Embryonic facial prominence (tissue), 1 donor: ENCODE measurements around the gene SLC25A45.
"Not testable (repeated sequence)": the region's sequence is repeated elsewhere in the genome, so short reads cannot be mapped to it uniquely, and the experiment has no call there.

Experiments used
- DNase-seq: peaks from one replicate; pipeline ENCODE4 v3.0.0-alpha.2; 2016; ENCODE audit errors: extremely low spot score

The SLC25A45 gene

DNA sequence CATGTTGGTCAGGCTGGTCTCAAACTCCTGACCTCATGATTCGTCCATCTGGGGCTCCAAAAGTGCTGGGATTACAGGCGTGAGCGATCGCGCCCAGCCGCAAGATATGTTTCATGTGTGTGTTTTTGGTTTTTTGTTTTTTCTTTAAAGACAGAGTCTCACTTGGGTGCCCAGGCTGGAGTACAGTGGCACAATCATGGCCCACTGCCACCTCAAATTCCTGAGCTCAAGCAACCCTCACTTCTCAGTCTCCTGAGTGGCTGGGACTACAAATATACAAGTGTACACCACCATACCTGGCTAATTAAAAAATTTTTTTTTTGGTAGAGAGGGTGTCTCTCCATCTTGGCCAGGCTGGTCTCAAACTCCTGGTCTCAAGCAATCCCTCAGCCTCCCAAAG lies 19.5 kb downstream of the SLC25A45 start:
- DNase-seq, result no peak

- DNase-seq, result no peak
These were observed 20.0 kb downstream of the SLC25A45 start for GRCh38 chr11:65362320-65362931.

DNA sequence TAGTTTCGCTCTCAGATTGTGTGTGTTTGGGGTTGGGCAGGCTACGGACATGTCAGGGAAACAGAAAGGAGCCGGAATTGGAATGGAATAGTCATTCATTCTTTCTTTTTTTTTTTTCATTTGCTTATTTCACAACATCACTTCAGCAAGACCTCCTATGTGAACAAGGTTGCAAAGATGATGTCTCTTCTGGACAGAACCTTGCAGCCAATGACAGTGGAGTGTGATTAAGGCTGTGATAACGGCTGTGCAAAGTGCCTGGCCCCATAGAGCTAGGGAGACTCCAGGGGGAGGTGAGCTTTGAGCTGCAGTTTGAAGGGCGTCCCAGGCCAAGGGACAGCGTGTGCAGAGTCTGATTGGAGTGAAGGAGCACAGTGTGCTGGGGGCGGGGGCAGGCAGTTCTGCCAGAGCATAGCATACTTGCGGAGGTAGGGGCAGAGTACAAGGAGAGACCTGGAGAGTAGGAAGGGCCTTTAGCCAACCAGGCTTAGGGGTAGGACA lies 24.5 kb downstream of the SLC25A45 start:
- DNase-seq, result no peak

GRCh38 chr11:65356394-65356972 lies 26.0 kb downstream of the SLC25A45 start:
- DNase-seq, result no peak

DNA sequence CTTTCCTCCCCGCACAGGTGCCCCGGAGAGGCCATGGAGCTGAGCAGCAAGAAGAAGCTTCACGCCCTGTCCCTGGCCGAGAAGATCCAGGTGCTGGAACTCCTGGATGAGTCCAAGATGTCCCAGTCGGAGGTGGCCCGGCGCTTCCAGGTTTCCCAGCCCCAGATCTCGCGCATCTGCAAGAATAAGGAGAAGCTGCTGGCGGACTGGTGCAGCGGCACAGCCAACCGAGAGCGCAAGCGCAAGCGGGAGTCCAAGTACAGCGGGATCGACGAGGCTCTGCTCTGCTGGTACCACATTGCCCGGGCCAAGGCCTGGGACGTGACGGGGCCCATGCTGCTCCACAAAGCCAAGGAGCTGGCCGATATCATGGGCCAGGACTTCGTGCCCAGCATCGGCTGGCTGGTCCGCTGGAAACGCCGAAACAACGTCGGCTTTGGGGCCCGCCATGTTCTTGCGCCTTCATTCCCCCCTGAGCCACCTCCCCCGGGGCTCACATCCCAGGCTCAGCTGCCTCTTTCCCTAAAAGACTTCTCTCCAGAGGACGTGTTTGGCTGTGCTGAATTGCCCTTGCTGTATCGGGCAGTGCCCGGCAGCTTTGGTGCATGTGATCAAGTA lies 26.6 kb downstream of the SLC25A45 start:
- DNase-seq, result no peak

GRCh38 chr11:65355013-65355775 lies 27.3 kb downstream of the SLC25A45 start:
- no peak for DNase-seq

DNA sequence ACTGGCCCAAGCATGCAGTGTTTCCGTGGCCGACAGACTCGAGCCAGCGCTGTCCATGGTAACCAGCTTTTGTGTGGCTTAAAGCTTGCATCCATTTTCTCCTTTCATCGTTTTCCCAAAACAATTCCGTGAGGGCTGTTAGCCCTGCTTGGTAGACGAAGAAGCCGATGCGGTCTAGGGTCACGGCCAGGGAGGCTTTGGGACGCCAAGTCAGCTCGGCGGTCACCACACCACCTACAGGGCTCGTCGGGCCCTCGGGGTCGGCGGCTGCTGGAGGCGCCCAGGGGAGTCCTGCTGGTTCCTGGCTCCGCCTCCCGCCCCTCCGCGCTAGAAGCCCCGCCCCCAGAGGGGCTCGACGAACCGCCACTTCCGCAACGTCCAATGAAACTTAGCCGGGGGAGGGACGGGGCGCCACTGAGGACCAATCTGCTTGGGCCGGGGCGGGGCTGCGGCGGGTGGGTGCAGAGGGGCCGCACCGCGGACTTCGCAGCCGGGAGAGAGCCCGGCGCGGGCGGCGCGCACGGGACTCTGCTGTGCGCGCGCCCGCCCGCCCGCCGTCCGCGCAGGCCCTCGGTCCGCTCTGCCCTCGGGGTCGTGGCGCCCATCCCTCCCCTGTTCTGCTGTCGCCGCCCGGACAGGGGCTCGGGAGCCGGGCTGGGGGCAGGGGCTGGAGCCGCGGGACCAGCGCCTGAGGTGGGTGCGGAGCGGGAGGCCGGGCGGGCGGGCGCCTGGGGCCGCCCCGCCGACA lies 28.0 kb downstream of the SLC25A45 start, which contains the start of gene TIGD3:
Gene TIGD3 (plus strand): TSS at position 487 of the 748 bp plus-strand sequence. CDS start 1,058 bp downstream, outside the sequence.
- peak; percentile 87 for DNase-seq

- no peak for DNase-seq
These were observed 28.6 kb downstream of the SLC25A45 start for GRCh38 chr11:65353900-65354264.

DNA sequence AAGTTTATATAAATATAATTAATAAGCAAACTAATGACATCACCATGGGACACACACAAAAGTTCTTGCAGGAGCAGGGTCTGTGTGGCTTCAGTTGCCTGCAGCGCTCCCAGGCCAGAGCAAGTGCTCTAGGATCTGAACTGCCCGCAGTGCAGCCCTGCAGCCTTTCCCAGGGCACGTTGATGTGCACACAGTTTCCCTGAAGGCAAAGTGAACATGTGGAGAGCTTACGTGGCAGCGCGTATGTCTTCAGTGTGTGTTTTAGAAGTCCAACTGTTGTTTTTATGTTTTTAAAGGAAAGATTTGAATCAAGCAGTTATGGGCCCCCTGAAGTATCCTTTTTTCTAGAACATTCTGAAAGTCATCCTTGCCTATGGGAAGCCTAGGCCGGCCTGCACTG lies 29.1 kb downstream of the SLC25A45 start:
- no peak for DNase-seq

DNA sequence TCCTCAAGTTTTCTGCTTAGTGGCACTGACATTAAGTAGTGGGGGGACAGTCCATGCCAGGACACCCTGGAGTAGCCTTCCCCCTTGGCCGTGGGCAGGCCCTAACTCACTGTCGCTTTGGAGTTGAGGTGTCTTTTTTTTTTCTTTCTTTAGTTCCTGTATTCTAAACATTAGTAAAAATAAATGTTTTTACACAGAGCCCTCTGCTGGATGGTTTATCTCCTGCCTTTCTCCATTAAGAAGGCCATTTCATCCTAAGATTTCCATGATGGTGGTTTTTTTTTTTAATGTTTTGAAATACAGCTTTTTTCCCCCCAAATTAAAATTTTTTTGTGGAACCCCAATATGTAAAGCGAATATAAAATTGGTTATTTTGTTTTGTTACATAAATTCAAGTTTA lies 29.7 kb downstream of the SLC25A45 start:
- no peak for DNase-seq

GRCh38 chr11:65351511-65351910 lies 30.9 kb downstream of the SLC25A45 start:
- DNase-seq, result no peak

DNA sequence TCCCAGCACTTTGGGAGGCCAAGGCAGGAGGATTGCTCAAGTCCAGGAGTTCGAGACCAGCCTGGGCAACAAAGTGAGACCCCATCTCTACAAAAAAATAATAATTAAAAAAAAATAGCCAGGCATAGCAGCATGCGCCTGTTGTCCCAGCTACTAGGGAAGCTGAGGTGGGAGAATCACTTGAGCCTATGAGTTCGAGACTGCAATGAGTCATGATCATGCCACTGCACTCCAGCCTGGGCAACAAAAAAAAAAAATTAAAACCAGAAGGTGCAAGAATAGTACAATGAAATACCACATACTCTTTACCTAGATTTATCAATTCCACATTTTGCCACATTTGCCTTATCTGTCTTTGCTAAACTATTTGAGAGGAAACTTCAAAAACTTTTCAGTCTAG lies 40.6 kb downstream of the SLC25A45 start:
- no peak for DNase-seq

DNA sequence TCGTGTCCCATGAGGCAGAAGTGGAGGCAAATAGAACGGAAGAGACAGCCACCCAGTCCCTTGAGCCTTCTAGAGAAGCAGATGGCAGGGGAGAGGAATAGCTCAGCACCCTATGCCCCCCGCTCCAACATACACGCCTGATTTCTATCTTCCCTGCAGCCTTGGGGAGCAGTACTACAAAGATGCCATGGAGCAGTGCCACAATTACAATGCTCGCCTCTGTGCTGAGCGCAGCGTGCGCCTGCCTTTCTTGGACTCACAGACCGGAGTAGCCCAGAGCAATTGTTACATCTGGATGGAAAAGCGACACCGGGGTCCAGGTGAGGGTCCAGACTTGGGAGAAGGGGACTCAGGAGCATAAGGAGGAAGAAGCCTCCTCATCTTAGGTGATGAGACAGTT lies 42.2 kb downstream of the SLC25A45 start:
- DNase-seq, result no peak

DNA sequence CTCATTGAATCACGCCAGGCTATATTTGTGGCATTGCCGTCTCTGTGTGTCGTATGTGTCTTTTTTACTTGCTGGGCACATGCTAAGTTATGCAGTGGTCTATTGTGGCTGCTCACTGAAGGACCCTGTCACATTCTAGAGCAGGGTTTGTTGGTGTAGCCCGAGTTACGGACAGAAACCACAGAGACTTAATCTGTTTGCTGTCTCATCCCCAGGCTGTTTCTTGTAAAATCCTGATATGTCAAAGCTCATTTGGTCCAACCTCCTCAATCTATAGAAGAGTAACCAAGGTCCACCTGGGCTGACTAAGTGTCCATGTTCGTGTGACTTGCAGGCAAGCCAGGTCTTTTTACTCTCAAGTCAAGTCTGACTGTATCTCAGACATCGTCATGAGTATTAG lies 43.8 kb downstream of the SLC25A45 start:
- no peak for DNase-seq

DNA sequence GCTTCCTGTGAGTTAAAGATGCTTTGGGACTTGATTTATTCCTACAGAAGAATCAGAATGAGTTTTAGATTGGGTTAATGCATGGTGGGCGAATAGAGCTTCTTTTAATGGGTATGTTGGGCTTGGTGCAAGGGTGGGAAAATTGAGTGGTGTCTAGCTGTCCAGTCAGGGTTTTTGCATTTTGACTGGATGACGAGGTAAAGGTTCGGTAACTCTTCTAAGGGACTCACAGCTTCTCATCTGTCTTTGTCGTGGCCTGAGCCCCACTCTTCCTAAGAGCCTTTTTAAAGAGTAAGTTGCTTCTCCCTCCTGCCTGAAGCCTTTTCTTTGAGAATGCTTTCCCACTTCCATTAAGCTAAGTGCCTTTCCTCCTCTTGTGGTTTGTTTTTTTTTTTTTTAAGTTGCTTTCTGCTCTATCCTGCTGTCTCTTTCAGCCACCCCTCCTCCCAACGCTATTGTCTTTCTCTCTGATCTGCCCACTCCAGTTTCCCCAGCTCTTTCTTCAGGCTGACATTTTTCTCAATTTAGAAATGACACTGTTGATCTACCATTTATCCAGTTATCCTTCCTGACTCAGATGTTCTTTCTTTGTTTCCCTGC lies 47.6 kb downstream of the SLC25A45 start:
- no peak for DNase-seq

DNA sequence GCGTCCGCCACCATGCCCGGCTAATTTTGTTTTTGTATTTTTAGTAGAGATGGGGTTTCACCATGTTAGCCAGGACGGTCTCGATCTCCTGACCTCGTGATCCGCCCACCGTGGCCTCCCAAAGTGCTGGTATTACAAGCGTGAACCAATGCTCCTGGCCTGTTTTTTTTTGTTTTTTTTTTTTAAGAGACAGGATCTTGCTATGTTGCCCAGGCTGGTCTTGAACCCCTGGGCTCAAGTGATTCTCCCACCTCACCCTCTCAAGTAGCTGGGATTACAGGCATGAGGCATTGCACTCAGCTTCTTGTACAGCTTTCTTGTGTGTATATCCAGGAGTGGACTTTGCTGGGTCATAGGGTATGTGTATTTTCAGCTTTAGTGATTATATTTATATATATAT lies 49.9 kb downstream of the SLC25A45 start:
- DNase-seq, result not testable (repeated sequence)

- DNase-seq, result no peak
These were observed 51.9 kb downstream of the SLC25A45 start for GRCh38 chr11:65330544-65330943.

DNA sequence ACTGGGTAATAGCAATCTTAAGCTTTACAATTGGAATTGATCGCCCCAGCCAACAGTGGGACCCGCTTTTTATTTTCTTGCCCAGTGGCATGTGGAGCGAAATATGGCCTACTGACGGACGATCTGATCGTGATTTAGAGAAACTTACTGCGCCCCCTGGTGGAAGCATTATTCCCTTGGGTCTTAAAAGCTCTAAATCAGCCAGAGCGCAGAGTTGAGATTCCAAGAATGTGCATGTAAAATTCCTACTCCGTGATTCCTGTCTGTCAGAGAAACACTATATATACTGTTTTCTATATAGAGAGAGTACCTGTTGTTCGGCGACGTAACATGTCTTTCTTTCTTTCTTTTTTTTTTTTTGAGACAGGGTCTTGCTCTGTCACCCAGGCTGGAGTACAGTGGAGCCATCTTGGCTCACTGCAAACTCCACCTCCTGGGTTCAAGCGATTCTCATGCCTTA lies 52.5 kb downstream of the SLC25A45 start:
- DNase-seq, result peak; percentile 74

GRCh38 chr11:65329478-65329877 lies 53.0 kb downstream of the SLC25A45 start:
- no peak for DNase-seq

DNA sequence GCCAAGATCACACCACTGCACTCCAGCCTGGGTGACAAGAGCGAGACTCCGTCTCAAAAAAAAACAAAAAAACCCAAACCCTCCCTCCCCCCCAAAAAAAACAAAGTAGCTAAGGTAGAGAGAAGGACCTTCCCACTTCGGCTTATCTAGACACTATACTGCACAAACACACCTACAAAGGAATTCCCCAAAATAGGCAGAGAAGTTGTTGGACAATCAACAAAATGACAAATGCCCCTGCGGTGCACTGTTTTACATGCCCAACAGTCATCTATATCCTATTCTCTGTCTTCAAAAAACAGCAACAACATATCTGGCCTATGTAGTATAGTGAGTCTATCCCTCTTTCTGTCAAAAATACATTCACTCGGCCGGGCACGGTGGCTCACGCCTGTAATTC lies 55.4 kb downstream of the SLC25A45 start:
- no peak for DNase-seq

- DNase-seq, result no peak
These were observed 57.0 kb downstream of the SLC25A45 start for GRCh38 chr11:65325435-65325834.
